ENCODE data around the gene SHANK3.

SHANK3 gene

GRCh38 chr22:50678218-50678650 lies 5.6 kb downstream of the SHANK3 start:
- no peak for DNase-seq (ENCODE audit: low read depth)

- no peak for DNase-seq (ENCODE audit: low read depth)
Measured at GRCh38 chr22:50678651-50679521, 6.3 kb downstream of the SHANK3 start.

- no peak for DNase-seq (ENCODE audit: low read depth)
Measured at GRCh38 chr22:50683086-50683993, 10.7 kb downstream of the SHANK3 start.

- DNase-seq (ENCODE audit: low read depth): no peak
Measured at GRCh38 chr22:50683994-50684371, 11.4 kb downstream of the SHANK3 start.

GRCh38 chr22:50684501-50684900 lies 11.9 kb downstream of the SHANK3 start:
- DNase-seq (ENCODE audit: low read depth): no peak

- no peak for DNase-seq (ENCODE audit: low read depth)
Measured at GRCh38 chr22:50684986-50685385, 12.4 kb downstream of the SHANK3 start.

- no peak for DNase-seq (ENCODE audit: low read depth)
Measured at GRCh38 chr22:50686794-50687193, 14.2 kb downstream of the SHANK3 start.

- DNase-seq (ENCODE audit: low read depth): no peak
Measured at GRCh38 chr22:50687829-50688228, 15.2 kb downstream of the SHANK3 start.

- no peak for DNase-seq (ENCODE audit: low read depth)
Measured at GRCh38 chr22:50688448-50688847, 15.8 kb downstream of the SHANK3 start.

GRCh38 chr22:50691521-50691920 lies 18.9 kb downstream of the SHANK3 start:
- peak; percentile 19 for DNase-seq (ENCODE audit: low read depth)

GRCh38 chr22:50693462-50693861 lies 20.8 kb downstream of the SHANK3 start:
- DNase-seq (ENCODE audit: low read depth): no peak

GRCh38 chr22:50694099-50694605 lies 21.5 kb downstream of the SHANK3 start:
- DNase-seq (ENCODE audit: low read depth): no peak

- no peak for DNase-seq (ENCODE audit: low read depth)
Measured at GRCh38 chr22:50694766-50695420, 22.3 kb downstream of the SHANK3 start.

GRCh38 chr22:50695421-50696250 lies 23.0 kb downstream of the SHANK3 start:
- DNase-seq (ENCODE audit: low read depth): no peak

GRCh38 chr22:50696251-50696798 lies 23.7 kb downstream of the SHANK3 start:
- DNase-seq (ENCODE audit: low read depth): no peak

GRCh38 chr22:50696799-50697561 lies 24.4 kb downstream of the SHANK3 start:
- no peak for DNase-seq (ENCODE audit: low read depth)

- DNase-seq (ENCODE audit: low read depth): no peak
Measured at GRCh38 chr22:50697667-50698506, 25.3 kb downstream of the SHANK3 start.

GRCh38 chr22:50698546-50698945 lies 25.9 kb downstream of the SHANK3 start:
- DNase-seq (ENCODE audit: low read depth): no peak

All from T follicular helper cell (primary cell).